ENCODE data around the gene INPP5A. TPM values are rescaled to one million over a fixed set of nuclear protein-coding genes. Genes with fewer than 3 reads are reported as not detected.

Gene INPP5A
- total RNA-seq, 1 donor from 2014 or later = 14.2 TPM

DNA sequence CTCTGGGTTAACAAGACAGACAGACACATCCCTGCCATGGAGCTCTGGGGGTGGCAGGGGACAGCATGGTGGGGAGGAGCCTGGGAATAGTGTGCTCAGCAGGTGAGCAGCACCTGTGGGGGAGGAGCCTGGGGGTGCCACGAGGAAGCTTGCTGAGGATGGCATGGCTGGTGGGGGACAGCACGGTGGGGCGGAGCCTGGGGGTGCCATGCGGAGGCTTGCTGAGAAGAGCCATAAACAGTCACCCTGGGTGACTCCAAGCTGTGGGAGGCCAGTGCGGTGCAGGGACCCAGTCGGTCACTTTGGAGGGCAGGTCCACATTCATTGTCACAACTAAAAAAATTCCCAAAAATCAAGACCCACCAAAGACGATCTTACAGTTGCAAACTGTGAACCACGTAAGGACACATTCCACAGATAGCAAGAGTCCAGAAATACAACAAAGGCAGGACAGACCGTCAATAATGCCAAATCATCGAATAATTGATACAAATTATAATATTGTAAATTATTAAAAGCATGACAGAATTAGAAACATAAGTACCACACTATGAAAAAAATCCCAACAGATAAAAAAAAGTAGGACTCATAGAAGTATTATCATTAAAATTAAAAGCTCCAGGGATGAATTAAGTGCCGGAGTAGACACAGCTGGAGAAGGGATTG lies 223.9 kb downstream of the INPP5A start:
- TF ChIP-seq EZH2phosphoT487 (IDR thresholded peaks at IDR 0.05) (no peak), EZH2 (IDR thresholded peaks at IDR 0.05) (no peak)
- TF ChIP-seq, protein P1, sequence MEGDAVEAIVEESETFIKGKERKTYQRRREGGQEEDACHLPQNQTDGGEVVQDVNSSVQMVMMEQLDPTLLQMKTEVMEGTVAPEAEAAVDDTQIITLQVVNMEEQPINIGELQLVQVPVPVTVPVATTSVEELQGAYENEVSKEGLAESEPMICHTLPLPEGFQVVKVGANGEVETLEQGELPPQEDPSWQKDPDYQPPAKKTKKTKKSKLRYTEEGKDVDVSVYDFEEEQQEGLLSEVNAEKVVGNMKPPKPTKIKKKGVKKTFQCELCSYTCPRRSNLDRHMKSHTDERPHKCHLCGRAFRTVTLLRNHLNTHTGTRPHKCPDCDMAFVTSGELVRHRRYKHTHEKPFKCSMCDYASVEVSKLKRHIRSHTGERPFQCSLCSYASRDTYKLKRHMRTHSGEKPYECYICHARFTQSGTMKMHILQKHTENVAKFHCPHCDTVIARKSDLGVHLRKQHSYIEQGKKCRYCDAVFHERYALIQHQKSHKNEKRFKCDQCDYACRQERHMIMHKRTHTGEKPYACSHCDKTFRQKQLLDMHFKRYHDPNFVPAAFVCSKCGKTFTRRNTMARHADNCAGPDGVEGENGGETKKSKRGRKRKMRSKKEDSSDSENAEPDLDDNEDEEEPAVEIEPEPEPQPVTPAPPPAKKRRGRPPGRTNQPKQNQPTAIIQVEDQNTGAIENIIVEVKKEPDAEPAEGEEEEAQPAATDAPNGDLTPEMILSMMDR (IDR thresholded peaks at IDR 0.05) = no peak
- H3K4me1 ChIP-seq = no peaks in the 10 kb centered on the region

DNA sequence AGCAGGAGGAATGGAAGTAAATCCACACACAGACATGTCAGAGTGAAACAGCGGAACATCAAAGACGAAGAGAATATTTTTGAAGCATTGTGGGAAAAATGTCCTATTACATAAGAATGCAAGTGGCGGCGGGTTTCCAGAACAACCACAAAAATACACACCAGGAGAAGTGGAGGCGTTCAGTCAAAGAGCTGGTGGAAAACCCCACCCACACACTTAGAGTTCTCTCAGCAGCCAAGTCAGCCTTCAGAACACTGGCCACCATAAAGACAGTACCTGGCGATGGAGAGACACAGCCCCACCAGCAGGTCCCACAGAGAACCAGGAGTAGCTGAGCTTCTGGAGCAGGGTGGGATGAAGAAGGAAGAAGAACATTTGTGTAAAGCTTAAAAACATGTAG lies 224.7 kb downstream of the INPP5A start:
- no peak overlapping the region for H3K4me3 ChIP-seq
- H3K4me2 ChIP-seq = no peak overlapping the region
- H3K4me1 ChIP-seq = no peaks in the 10 kb centered on the region
- peaks cover 15% of the 10 kb centered on the region for H3K27me3 Mint-ChIP-seq (ENCODE audit: insufficient read depth, low read depth)
- no peak overlapping the region for H3K27ac ChIP-seq
- TF ChIP-seq EZH2phosphoT487 (IDR thresholded peaks at IDR 0.05) (no peak), EZH2 (IDR thresholded peaks at IDR 0.05) (no peak)
- TF ChIP-seq, protein P1 (IDR thresholded peaks at IDR 0.05) = no peak
- no peaks in the 10 kb centered on the region for H3K36me3 ChIP-seq
- H3K27me3 ChIP-seq = no peaks in the 10 kb centered on the region
- no peak for DNase-seq (ENCODE audit: low spot score)
- peaks cover 10% of the 10 kb centered on the region for H3K9me3 Mint-ChIP-seq
- H3K36me3 Mint-ChIP-seq = peaks cover 23% of the 10 kb centered on the region
- H3F3A ChIP-seq (ENCODE audit: low read depth) = peaks cover 7% of the 10 kb centered on the region
- H3K4me1 Mint-ChIP-seq = peaks cover 7% of the 10 kb centered on the region
- H3K9ac ChIP-seq = no peak overlapping the region
- H4K20me1 ChIP-seq (ENCODE audit: low read depth) = no peaks in the 10 kb centered on the region
- H3K4me3 Mint-ChIP-seq = no peak overlapping the region
- no peak overlapping the region for H2AFZ ChIP-seq (replicated peaks)
- H3K9me3 ChIP-seq (ENCODE audit: low read depth) = no peaks in the 10 kb centered on the region
- H3K79me2 ChIP-seq (ENCODE audit: low read depth) = no peaks in the 10 kb centered on the region
- H3K27ac Mint-ChIP-seq = no peak overlapping the region

More for the DNA sequence above, 223.9 kb downstream of the INPP5A start:
- H3K36me3 ChIP-seq = no peaks in the 10 kb centered on the region
- Mint-ChIP-seq H3K27me3 (ENCODE audit: insufficient read depth, low read depth) (peaks cover 13% of the 10 kb centered on the region), H3K9me3 (peaks cover 9% of the 10 kb centered on the region), H3K4me3 (no peak overlapping the region), H3K4me1 (peaks cover 6% of the 10 kb centered on the region), H3K36me3 (peaks cover 26% of the 10 kb centered on the region), H3K27ac (no peak overlapping the region)
- no peaks in the 10 kb centered on the region for H3K79me2 ChIP-seq (ENCODE audit: low read depth)
- peaks cover 7% of the 10 kb centered on the region for H3F3A ChIP-seq (ENCODE audit: low read depth)
- H3K4me2 ChIP-seq = no peak overlapping the region
- no peaks in the 10 kb centered on the region for H3K27me3 ChIP-seq
- no peak overlapping the region for H3K4me3 ChIP-seq
- no peak overlapping the region for H2AFZ ChIP-seq (replicated peaks)
- no peak for DNase-seq (ENCODE audit: low spot score)
- no peaks in the 10 kb centered on the region for H4K20me1 ChIP-seq (ENCODE audit: low read depth)
- no peak overlapping the region for H3K9ac ChIP-seq
- H3K27ac ChIP-seq = no peak overlapping the region
- no peaks in the 10 kb centered on the region for H3K9me3 ChIP-seq (ENCODE audit: low read depth)

DNA sequence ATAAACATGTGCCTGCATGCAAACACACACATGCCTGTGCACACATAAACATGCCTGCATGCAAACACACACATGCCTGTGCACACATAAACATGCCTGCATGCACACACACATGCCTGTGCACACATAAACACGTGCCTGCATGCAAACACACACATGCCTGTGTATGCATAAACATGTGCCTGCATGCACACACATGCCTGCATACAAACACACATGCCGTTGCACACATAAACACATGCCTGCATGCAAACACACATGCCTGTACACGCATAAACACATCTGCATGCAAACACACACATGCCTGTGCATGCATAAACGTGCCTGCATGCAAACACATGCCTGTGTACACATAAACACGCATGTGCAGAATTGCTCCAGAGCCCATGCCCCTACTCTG lies 226.0 kb downstream of the INPP5A start:
- Mint-ChIP-seq H3K4me3 (no peak overlapping the region), H3K36me3 (peaks cover 21% of the 10 kb centered on the region), H3K27ac (no peak overlapping the region), H3K4me1 (peaks cover 7% of the 10 kb centered on the region), H3K27me3 (ENCODE audit: insufficient read depth, low read depth) (peaks cover 16% of the 10 kb centered on the region), H3K9me3 (peaks cover 10% of the 10 kb centered on the region)
- TF ChIP-seq, protein P1 (IDR thresholded peaks at IDR 0.05) = no peak
- no peak for TF ChIP-seq EZH2 (IDR thresholded peaks at IDR 0.05)
- no peak overlapping the region for H3K9ac ChIP-seq
- H3K4me3 ChIP-seq = no peak overlapping the region
- no peak overlapping the region for H3K4me2 ChIP-seq
- no peak for DNase-seq (ENCODE audit: low spot score)
- no peaks in the 10 kb centered on the region for H3K9me3 ChIP-seq (ENCODE audit: low read depth)
- no peak overlapping the region for H3K27ac ChIP-seq
- no peaks in the 10 kb centered on the region for H3K27me3 ChIP-seq
- no peaks in the 10 kb centered on the region for H3K36me3 ChIP-seq
- no peaks in the 10 kb centered on the region for H3K79me2 ChIP-seq (ENCODE audit: low read depth)
- H4K20me1 ChIP-seq (ENCODE audit: low read depth) = no peaks in the 10 kb centered on the region
- H3F3A ChIP-seq (ENCODE audit: low read depth) = peaks cover 7% of the 10 kb centered on the region
- H3K4me1 ChIP-seq = no peaks in the 10 kb centered on the region
- no peak overlapping the region for H2AFZ ChIP-seq (replicated peaks)
